Activated naive CD8-positive, alpha-beta T cell treated with anti-CD3 and anti-CD28 coated beads, Interleukin-2, amount 50 U/mL, for 16 hours (primary cell): ENCODE results near the gene LINGO4.
A peak's percentile ranks its signal among the peaks of the same experiment; 100 is the strongest.

Experiments used
- DNase-seq: peaks from one replicate; pipeline ENCODE4 v3.0.0-alpha.2; 2020; ENCODE audit warnings: low read depth, low spot score

Gene LINGO4

DNA sequence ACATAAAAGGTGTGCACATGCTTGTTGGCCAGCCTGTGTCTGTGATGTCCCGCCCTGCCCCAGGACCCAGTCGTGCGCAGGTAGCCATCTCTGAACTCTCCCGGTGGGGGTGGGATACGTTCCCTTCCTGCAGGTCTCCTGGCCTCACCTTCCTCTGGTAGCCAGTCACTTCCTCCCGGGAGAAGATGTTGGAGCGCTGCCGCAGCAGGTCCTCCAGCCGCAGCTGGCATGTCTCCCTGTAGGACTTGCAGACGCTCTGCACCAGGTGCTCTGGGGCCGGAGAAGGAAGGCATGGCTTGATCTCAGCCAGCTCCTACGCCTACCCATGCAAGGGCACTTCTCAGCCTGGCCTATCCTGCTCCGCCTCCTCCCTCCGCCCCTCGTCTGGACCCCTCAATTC is 9.2 kb upstream of the LINGO4 start:
- no peak for DNase-seq

DNA sequence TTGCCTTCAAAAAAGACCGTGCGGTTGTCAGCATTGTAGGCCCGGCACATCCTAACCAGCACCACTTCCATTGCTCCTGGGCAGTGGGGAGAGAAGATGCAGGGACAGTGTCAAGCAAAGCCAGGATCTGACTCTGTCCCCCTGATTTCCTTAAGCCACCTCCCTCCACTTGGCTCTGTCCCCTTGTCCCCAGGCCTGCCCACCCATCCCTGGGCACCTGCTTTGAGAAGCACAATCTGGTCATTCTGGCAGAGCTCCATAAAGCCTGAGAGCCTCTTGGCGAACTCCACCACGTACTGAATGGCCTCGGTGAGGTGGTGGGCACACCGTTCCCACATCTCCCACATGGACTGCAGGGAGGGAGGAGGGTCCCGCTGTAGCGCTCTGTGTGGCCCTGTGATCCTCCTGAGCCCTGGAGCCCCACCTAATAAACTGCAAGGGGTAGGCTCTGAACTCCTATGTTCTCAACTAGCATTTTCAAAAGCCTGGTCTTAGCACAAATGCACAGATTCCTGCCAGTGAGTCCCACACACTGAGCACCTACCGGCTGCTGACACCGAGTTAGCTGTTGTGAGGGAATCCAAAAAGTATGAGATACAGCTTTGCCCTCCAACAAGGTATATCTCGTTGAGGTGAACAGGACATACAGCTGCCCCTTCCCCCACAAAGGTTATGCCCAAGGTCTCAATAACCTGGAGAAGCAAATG is 8.2 kb upstream of the LINGO4 start:
- DNase-seq, result no peak

DNA sequence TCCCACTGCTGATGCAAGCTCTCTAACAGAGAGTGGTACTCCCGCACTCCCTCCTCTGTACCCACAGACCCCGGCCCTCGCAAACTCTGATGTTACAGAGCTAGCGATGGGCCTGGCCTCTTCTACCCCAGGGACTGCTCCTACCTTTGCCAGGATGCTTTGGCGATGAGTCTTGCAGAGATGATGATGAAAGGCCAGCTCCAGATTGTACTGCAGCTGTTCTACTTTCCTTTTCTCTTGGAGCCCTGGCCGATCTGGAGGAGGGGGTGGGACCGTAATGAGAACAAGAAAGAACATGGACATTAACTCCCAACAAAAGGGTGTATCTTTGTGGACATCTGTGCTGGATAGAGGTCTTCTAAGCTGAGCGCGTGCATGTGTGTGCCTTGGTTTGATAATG is 6.0 kb upstream of the LINGO4 start:
- no peak for DNase-seq

DNA sequence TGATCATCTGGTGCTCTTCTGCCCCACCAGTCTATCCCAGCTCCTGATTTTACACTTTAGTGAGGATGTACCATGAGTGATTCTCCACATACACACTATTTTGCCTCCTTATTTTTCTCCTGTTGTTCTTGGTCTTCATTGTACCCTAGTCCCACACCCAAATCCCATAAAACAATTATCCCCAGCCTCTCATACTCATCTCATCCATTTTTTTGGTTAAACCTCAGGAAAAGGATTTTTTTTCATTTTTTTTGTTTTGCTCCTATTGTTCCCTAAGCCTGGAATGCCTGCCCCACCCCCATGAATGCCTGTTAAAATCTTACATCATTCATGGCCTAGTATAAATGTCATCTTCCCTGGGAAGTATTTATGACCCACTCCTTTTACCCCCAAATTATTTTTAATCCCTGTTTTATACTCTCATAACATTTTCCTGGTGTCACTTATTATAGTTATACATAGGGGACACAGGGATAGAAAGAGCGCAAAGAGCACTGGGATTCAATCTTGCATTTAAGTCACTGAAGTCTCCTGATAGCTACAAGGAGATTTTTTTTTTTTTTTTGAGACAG is 4.9 kb upstream of the LINGO4 start:
- DNase-seq, result no peak

DNA sequence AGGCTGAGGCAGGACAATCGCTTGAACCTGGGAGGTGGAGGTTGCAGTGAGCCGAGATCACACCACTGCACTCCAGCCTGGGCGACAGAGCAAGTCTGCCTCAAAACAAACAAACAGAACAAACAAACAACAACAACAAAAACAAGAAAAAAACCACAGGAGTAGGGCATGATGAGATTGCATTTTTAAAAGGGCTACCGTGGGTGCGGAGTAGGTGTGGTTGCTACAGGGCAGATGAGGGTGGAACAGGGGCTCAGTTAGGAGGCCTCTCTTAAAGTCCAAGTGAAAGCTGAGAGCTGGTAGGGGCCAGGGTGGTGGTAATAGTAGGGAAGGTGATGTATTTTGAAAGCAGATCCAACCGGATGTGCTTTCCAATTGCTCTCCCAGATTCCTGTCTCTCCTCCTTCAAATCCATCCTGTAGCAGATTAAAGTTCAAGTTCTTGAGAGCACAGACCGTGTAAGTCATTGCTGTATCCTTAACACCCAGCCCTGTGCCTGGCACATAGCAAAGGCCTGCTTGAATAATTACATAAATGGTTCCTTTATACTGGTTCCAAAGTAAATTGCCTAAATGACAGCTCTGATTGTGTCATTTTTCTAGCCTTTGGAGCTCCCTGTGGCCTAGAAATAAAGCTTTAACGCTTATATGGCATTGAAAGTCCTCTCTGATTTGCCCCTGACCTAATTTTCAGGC is 4.2 kb upstream of the LINGO4 start:
- DNase-seq, result no peak

DNA sequence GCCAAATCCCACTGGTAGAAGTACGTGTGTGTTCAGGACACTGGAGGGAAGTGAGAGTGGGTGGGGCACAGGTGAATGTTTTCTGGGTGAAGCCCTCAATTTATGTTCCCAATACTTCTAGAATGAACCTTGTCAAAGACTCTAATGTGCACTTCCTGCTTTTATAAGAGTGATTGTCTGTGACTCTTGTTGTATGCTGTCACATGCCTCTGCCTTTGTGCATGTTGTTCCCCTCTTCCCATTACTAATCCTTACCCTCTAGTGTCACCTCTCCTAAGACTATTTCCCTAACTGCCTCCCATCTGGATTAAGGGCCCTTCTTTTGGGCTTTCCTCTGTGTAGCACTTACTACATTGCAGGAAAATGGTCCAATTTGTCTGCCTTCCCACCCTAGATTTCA is 2.5 kb upstream of the LINGO4 start:
- no peak for DNase-seq

DNA sequence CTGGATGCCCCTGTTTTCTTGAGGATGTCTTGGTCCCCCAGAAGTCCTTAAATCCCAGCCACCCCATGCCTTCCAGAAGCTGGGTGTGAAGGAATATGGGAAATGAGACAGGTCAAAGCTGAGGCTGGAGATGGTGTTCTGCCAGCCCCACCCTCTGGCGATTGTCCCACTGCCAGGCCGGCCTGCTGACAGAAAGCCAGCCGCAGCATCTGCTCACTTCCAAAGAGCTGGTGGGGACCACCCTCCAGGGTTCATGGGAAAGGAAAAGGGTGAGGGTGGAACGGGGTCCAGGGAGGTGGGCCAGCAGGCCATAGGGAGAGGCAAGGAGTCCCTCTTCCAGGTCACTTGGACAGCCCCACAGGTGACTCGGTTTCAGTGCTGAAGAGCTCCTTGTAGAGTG is 1.9 kb upstream of the LINGO4 start:
- DNase-seq, result no peak

DNA sequence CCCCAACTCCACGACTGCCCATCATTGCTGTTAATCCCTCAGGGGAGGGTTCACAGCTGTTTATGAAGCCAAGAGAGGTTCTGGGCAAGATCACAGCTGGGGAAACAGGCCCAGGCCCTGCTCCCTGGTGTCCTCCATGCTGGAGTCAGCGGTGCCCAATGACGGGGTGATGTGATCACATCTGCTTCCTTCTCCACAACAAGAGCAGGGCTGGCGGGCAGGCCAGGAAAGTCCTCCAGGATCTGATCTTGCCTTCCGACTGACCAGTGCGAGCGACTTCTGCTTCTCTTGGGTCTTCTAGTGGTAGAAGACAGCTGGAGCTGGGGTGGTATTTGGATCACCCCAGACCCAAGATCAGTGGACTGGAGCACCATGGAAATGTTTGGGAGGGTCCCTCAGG is 951 bp upstream of the LINGO4 start:
- no peak for DNase-seq

DNA sequence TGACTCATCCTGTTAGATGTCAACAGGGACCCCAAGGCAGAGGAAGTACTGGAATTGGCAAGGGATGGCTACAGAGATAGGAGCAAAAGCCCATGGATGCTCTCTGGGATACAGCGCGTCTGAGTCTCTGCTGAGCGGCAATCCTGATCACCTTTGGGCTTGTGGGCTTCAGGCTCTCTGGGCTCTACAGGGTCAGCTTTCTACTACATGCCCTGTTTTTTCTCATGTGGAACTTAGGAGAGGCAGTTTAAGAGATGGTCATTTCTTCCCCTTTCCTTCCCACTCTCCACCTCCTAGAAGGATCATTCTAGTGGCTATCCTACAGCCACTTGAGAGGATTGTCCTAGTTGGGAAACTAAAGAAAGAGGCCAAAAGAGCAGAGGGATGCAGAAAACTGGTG is 1.3 kb downstream of the LINGO4 start:
- DNase-seq, result no peak

DNA sequence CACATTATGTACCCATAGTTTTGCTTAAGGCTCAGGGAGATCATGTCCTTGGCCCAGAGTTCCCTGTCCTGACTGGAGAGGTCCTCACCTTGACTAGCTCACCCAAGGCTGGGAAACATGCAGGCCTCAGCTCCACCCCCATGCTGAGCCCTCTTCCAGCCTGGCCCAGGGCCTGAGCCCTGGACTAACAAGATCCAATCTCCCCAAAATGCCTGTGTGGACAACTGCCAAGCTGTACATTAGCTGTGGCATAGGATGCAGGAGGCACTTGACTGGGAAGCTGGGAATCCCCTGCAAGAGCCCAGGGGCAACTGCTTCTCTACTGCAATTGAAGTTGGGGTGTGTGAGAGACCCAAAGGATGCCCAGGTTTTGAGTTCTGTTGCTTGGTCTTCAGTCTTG is 2.1 kb downstream of the LINGO4 start:
- DNase-seq, result no peak

DNA sequence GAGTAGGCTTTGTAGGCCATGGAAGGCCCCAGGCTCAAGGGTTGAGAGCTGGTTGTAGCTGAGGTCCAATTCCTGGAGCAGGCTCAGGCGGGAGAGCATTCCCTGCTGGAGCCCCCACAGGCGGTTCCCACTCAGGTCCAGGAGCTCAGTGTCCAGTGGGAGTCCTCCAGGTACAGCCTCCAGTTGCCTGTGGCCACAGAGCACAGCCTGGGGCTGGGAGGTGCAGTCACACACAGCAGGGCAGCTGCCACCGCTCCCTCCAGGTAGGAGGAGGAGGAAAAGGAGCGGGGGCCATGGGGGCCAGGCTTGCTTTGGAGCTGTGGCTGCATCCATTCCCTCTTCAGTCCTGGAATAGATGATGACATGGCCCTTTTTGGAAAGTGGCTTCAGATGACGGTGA is 2.8 kb downstream of the LINGO4 start:
- DNase-seq, result no peak

DNA sequence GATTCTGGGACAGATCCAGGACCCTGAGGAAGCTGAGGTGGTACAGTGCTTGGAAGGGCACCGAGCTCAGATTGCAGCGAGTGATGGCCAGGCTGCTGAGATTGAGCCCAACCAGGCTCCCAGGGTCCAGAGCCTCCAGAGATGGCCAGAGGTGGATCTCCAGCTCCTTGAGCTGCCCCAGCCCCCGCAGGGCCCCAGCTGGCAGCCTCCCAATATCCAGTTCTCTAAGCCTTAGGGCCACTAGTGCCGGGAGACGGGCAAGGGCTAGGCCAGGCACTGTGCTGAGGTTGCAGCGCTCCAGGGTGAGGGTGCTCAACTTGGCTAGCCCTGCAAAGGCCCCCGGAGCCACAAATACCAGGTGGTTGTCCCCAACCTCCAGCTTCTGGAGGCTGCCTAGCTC is 3.4 kb downstream of the LINGO4 start:
- DNase-seq, result no peak

DNA sequence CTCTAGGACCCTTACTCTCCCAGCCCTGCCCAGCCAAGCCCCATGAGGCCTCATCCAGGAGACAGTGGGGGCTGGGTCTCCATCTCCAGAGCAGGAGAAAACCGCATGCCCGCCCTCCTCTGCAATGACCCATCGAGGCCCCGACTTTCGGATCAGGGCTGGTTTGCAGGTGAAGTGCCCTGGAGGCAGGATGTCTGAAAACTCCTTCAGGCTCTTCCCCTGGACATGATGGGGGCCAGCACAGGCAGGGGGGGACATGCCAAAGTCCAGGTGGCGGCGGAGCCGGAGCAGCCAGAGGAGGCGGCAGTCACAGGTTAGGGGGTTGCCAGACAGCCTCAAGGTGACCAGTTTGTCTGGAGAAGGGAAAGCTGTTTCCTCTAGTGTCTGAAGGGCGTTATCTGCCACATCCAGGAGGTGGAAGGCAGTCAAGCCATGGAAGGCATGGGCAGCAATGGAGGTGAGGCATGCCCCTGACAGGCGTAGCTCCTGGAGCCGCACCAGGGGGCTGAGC is 3.9 kb downstream of the LINGO4 start:
- no peak for DNase-seq

DNA sequence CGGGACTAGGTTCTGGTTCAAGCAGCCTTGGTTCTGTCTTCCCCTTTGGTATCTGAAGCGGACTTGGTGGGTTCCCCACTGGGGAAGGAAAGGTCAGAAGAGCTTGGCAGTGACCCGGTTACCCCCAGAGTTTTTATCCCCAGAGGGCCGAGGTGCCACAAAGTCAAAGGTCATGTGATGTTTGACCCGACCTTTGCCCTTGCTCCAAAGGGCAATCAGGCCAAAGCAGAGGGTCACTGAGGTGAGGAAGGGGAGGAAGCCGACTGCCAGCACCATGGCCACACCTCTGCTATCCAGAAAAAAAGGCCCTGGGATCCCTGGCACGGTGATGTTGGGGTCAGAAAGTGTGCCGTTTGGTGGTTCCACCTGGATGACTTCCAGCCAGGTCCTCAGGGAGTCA is 4.4 kb downstream of the LINGO4 start:
- no peak for DNase-seq

DNA sequence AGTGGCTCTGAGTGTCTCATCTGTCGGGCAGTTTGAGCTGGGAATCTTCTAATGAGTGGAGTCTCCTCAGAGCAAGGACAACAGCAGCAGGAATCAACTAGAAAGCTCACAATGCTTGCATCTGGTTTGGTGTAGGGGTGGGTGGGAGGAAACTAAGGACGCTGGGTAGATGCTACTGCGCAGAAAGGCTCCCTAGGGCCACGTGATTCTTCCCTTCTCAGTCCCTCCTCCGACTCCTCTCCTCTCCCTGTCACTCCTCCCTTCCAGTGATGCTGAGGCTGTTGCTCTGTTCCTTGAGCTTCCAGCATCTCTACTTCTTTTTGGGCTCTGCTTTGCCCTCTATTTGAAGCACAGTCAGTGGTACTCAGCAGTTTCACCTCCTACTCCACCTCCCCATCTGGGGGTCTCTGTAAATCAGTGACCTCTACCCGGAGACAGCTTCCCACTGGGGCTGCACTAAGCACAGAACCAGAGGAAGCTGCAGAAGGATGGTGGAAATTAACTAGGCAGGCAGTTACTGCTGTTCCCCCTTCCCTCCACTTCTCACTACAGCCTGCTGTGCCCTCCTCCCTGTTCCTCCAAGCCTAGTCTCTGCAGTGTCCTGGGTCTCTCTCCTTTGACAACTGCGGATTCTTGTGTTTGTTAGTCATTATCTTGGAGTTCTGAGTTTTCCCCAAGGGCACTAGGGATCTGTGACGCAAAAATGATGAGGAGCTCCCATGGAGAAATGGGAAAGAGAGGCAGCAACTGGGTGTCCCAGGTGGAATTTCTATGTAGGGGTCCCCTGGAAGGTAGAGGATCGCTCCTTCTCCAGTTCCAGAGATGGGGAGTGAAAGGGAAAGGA is 5.8 kb downstream of the LINGO4 start:
- no peak for DNase-seq

DNA sequence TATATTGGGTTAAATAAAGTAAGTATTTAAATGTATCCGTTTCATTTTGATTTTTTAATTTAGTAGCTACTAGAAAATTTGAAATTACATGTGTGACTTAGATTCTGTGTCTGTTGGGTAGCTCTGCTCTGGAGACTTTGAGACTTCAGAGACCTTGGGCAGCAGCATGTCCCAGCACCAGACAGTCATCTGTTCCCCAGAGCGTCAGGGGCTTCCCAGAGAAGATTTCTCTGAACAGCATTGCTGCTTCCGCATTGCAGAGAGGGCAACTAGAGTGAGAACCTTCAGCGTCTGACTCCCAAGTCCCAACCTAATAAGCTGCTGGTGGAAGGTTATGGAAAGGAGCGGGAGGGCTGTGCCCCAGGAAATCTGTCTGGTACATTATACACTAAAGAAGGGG is 6.6 kb downstream of the LINGO4 start:
- DNase-seq, result no peak

DNA sequence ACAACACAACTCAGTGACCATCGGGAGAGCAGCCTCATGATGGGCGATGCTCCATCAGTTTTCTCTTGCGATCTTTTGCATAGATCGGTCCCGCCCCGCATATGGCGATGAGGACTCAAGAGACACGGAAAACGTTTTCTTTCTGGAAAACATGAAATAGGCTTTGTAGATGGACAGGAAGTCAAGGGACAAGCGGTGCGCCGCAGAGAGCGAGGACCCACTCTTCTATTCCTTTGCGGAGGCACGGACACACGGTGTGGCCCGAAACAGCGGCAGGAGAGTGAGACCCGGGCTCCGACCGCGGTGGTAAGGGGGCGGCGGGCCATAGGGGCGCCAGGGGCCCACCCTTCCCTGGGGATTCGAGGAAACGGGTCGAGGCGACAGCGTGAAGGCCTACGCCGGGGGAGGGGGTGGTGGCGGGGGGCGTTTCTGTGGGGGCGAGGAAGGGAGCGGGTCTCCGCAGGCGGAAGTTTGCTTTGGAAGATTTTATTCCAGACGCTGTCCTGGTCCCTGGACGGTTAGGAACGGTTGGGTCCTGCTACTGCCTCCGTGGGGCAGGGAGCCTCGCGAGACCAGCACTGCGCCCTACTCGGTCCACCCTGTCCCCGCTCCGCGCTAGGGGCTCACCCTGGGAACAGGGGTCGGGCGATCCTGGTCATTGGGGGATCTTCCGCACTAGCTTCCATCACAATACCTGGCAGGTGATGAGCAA is 14.1 kb downstream of the LINGO4 start:
- DNase-seq, result no peak

DNA sequence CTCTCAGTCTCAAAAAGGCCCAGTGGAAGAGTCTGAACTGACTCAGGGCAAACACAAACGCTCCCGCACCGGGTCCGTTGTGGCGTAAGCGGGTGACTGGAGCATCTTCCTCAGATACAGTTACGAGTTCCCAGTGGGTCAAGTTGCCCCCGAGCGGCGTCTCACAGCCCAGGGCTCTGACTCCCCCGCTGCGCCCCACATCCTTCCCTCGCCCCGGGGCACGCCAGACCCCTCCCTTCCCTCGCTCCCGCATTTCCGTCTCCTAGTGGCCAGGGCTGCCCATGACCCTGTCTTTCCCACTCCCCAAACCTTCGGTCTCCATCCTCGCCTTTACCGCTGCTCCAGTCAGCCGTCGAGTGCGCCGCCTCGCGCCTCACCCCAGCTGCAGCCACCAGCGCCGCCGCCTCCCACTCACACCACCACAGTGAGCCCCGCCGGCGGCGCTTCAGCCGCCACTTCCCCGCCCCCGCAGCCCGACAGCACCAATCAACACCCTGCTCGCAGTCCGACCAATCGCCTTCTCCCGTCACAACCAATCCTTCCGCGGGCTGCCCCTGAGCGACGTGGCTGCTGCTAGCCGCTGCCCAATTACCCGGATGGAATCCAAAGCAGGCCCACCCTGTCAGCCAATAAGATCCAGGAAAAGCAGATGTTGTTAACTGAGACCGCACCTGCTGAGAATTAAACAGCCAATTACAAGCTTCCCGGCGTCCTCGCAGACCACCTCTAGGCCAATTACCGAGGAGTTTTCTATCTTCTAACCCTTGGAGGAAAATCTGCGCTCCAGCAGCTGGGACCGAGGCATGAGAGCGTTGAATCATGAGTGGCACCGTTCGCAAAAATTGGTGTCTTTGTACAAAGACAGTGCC is 14.9 kb downstream of the LINGO4 start, which contains the start of gene TDRKH:
Gene TDRKH, minus strand, starts transcription at position 430 of the 869 bp plus-strand sequence. CDS start 7,478 bp downstream, outside the sequence.
- peak; percentile 97 for DNase-seq

DNA sequence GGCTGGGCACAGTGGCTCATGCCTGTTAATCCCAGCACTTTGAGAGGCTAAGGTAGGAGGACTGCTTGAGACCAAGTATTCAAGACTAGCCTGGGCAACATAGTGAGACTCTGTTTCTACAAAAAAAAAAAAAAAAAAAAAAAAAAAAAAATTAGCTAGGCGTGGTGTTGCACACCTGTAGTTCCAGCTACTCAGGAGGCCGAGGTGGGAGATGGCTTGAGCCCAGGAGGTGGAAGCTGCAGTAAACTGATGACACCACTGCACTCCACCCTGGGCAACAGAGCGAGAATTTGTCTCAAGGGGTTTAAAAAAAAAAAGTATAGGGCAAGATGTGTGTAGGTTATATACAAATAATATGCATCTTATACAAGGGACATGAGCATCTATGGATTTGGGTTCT is 17.5 kb downstream of the LINGO4 start:
- no peak for DNase-seq

DNA sequence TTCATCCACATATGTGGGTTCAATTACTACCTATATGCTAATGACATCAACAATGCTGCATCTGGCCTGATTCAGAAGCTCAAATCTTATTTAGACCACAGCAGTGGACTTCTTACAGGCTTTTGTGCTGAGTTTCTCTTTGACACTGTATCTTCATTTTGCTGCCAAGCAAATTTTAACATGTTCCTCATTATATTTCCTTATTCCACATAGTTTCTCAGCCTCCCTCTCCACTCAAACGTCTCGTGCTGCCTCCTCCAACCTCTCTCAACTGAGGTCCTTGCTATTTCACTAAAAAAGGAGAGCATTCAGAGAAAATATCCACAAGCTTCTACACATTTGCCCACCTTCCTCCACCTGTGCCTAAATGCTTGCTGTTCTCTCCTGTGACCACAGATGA is 21.4 kb downstream of the LINGO4 start:
- DNase-seq, result no peak
